ENCODE measurements around the gene BAG1. TPM values are rescaled to one million over a fixed set of nuclear protein-coding genes. Genes with fewer than 3 reads are reported as not detected.
A peak's percentile ranks its signal among the peaks of the same experiment; 100 is the strongest.

The BAG1 gene
- total and polyA plus RNA-seq, 2 of the 13 experiments (the other 11 are each of a cell fraction or from before 2014, with no cell fraction given) = 23.1 to 59.5 TPM

DNA sequence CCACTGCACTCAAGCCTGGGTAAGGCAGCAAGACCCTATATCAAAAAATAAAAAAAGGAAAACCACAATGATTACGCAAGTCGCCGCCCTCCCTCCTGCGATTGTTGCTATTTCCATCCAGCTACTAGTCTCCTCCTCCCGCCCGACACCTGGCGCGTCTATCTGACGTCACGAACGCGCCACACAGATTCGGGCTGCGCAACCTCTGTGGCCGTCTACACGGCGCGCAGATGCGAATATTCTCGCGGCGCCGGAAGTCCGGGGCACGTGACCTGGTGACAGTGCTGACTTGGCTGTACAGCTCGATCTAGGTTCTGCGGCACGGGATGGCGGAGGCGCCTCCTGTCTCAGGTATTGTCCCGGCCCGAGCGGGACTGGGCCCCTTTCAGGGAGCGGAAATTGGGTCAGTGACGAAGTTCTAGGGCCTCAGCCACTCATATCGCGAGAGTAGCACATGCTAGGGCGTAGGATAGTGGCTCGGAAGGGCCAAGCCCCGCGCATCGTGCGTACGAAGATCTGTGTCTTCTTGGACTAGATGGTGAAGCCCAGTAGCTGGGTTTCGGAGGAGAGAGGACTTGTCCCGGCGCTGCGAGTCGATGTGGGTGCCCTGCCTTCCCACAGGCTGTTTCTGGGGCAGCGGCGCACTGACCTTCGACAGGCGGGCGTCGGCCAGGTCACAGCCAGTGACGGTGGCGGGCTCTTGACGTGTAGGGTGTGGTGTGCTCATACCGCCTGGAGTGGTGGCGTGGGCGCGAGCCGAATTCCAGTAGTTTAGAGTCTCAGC is 25.9 kb upstream of the BAG1 start, which contains the start of gene NFX1 (continued):
- TF ChIP-seq, protein P1, sequence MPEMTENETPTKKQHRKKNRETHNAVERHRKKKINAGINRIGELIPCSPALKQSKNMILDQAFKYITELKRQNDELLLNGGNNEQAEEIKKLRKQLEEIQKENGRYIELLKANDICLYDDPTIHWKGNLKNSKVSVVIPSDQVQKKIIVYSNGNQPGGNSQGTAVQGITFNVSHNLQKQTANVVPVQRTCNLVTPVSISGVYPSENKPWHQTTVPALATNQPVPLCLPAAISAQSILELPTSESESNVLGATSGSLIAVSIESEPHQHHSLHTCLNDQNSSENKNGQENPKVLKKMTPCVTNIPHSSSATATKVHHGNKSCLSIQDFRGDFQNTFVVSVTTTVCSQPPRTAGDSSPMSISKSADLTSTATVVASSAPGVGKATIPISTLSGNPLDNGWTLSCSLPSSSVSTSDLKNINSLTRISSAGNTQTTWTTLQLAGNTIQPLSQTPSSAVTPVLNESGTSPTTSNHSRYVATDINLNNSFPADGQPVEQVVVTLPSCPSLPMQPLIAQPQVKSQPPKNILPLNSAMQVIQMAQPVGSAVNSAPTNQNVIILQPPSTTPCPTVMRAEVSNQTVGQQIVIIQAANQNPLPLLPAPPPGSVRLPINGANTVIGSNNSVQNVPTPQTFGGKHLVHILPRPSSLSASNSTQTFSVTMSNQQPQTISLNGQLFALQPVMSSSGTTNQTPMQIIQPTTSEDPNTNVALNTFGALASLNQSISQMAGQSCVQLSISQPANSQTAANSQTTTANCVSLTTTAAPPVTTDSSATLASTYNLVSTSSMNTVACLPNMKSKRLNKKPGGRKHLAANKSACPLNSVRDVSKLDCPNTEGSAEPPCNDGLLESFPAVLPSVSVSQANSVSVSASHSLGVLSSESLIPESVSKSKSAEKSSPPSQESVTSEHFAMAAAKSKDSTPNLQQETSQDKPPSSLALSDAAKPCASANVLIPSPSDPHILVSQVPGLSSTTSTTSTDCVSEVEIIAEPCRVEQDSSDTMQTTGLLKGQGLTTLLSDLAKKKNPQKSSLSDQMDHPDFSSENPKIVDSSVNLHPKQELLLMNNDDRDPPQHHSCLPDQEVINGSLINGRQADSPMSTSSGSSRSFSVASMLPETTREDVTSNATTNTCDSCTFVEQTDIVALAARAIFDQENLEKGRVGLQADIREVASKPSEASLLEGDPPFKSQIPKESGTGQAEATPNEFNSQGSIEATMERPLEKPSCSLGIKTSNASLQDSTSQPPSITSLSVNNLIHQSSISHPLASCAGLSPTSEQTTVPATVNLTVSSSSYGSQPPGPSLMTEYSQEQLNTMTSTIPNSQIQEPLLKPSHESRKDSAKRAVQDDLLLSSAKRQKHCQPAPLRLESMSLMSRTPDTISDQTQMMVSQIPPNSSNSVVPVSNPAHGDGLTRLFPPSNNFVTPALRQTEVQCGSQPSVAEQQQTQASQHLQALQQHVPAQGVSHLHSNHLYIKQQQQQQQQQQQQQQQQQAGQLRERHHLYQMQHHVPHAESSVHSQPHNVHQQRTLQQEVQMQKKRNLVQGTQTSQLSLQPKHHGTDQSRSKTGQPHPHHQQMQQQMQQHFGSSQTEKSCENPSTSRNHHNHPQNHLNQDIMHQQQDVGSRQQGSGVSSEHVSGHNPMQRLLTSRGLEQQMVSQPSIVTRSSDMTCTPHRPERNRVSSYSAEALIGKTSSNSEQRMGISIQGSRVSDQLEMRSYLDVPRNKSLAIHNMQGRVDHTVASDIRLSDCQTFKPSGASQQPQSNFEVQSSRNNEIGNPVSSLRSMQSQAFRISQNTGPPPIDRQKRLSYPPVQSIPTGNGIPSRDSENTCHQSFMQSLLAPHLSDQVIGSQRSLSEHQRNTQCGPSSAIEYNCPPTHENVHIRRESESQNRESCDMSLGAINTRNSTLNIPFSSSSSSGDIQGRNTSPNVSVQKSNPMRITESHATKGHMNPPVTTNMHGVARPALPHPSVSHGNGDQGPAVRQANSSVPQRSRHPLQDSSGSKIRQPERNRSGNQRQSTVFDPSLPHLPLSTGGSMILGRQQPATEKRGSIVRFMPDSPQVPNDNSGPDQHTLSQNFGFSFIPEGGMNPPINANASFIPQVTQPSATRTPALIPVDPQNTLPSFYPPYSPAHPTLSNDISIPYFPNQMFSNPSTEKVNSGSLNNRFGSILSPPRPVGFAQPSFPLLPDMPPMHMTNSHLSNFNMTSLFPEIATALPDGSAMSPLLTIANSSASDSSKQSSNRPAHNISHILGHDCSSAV (CRISPR knock-in tag; IDR thresholded peaks at IDR 0.05; ENCODE audit: borderline replicate concordance) = peak; percentile 89; the same call in 1 of the 2 replicates
- TF ChIP-seq, protein P2, sequence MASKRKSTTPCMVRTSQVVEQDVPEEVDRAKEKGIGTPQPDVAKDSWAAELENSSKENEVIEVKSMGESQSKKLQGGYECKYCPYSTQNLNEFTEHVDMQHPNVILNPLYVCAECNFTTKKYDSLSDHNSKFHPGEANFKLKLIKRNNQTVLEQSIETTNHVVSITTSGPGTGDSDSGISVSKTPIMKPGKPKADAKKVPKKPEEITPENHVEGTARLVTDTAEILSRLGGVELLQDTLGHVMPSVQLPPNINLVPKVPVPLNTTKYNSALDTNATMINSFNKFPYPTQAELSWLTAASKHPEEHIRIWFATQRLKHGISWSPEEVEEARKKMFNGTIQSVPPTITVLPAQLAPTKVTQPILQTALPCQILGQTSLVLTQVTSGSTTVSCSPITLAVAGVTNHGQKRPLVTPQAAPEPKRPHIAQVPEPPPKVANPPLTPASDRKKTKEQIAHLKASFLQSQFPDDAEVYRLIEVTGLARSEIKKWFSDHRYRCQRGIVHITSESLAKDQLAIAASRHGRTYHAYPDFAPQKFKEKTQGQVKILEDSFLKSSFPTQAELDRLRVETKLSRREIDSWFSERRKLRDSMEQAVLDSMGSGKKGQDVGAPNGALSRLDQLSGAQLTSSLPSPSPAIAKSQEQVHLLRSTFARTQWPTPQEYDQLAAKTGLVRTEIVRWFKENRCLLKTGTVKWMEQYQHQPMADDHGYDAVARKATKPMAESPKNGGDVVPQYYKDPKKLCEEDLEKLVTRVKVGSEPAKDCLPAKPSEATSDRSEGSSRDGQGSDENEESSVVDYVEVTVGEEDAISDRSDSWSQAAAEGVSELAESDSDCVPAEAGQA (IDR thresholded peaks at IDR 0.05; ENCODE audit: low read depth) = peak; percentile 95
- TF ChIP-seq, protein P2 (CRISPR knock-in tag; IDR thresholded peaks at IDR 0.05; ENCODE audit: borderline replicate concordance) = no peak
- TF ChIP-seq, protein P3, sequence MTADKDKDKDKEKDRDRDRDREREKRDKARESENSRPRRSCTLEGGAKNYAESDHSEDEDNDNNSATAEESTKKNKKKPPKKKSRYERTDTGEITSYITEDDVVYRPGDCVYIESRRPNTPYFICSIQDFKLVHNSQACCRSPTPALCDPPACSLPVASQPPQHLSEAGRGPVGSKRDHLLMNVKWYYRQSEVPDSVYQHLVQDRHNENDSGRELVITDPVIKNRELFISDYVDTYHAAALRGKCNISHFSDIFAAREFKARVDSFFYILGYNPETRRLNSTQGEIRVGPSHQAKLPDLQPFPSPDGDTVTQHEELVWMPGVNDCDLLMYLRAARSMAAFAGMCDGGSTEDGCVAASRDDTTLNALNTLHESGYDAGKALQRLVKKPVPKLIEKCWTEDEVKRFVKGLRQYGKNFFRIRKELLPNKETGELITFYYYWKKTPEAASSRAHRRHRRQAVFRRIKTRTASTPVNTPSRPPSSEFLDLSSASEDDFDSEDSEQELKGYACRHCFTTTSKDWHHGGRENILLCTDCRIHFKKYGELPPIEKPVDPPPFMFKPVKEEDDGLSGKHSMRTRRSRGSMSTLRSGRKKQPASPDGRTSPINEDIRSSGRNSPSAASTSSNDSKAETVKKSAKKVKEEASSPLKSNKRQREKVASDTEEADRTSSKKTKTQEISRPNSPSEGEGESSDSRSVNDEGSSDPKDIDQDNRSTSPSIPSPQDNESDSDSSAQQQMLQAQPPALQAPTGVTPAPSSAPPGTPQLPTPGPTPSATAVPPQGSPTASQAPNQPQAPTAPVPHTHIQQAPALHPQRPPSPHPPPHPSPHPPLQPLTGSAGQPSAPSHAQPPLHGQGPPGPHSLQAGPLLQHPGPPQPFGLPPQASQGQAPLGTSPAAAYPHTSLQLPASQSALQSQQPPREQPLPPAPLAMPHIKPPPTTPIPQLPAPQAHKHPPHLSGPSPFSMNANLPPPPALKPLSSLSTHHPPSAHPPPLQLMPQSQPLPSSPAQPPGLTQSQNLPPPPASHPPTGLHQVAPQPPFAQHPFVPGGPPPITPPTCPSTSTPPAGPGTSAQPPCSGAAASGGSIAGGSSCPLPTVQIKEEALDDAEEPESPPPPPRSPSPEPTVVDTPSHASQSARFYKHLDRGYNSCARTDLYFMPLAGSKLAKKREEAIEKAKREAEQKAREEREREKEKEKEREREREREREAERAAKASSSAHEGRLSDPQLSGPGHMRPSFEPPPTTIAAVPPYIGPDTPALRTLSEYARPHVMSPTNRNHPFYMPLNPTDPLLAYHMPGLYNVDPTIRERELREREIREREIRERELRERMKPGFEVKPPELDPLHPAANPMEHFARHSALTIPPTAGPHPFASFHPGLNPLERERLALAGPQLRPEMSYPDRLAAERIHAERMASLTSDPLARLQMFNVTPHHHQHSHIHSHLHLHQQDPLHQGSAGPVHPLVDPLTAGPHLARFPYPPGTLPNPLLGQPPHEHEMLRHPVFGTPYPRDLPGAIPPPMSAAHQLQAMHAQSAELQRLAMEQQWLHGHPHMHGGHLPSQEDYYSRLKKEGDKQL (CRISPR knock-in tag; IDR thresholded peaks at IDR 0.05; ENCODE audit: low read depth) = peak; percentile 13; the same call in 1 of the 2 replicates
- peak; percentile 89 for TF ChIP-seq ATF7 (IDR thresholded peaks at IDR 0.05)
- peak; percentile 71 for TF ChIP-seq ATF7 (CRISPR knock-in tag; IDR thresholded peaks at IDR 0.05)
- peak; percentile 91 for TF ChIP-seq ERF (CRISPR knock-in tag; IDR thresholded peaks at IDR 0.05)
- TF ChIP-seq HNRNPLL (IDR thresholded peaks at IDR 0.05; ENCODE audit: low read depth, low read length, poor library complexity, severe bottlenecking) = peak; percentile 82

Data from HepG2 (cell line).